ENCODE data around the gene ABCB8. TPM values are rescaled to one million over a fixed set of nuclear protein-coding genes. Genes with fewer than 3 reads are reported as not detected.
"Not testable (repeated sequence)": the region's sequence is repeated elsewhere in the genome, so short reads cannot be mapped to it uniquely, and the experiment has no call there.

ABCB8 gene
- total and polyA plus RNA-seq, 2 of the 4 experiments (the other 2 are of a cell fraction) = 16.3 to 26.8 TPM

DNA sequence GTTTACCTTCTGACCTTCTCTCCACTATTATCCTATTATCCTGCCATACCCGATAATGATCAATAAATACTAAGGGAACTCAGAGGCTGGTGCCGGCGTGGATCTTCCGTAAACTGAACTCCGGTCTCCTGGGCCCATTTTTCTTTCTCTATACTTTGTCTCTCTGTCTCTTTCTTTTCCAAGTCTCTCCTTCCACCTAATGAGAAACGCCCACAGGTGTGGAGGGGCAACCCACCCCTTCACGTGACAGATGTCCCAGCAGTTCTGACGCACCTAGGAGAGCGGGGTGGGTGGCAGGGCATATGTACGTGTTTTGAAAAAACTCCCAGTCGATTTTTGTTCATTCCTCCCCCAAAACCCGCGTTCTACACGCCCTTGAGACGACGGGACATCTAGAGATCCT, 521 bp upstream of the ABCB8 start:
- Histone ChIP-seq H4K5ac (ENCODE audit: low read depth, low read length) (peak overlapping the region; percentile 18), H3K4ac (ENCODE audit: low read depth, low read length) (peak overlapping the region; percentile 63), H2AK9ac (replicated peaks; ENCODE audit: low read depth, low read length, poor library complexity) (peak overlapping the region; percentile 73), H2AFZ (replicated peaks; ENCODE audit: low read length, poor library complexity) (peak overlapping the region; percentile 91), H3K4me2 (ENCODE audit: low read depth, low read length) (peak overlapping the region; percentile 64), H3K4me3 (ENCODE audit: insufficient read depth, low read depth, low read length) (peak overlapping the region; percentile 43), H2BK120ac (ENCODE audit: low read depth, low read length) (peak overlapping the region; percentile 30; the same call in 1 of the 2 replicates), H2AK5ac (ENCODE audit: low read depth, low read length) (0 out of 2 replicates have a peak overlapping the region, but pooled peaks have one; percentile 23), H3K79me1 (ENCODE audit: low read depth in 1 of 2, low read length in 2 of 2) (peaks cover 10 to 18% of the 10 kb centered on the region in 2 experiments; a peak in 3 of 4 replicates), H4K8ac (ENCODE audit: low read depth in 2 of 2, low read length in 2 of 2) (peak overlapping the region; percentile 87 to 88), H3K27me3 (ENCODE audit: control insufficient read depth, insufficient read depth, low read length) (peaks cover 10% of the 10 kb centered on the region), H3K9ac (ENCODE audit: low read depth, low read length) (peak overlapping the region; percentile 5; the same call in 1 of the 2 replicates), H4K91ac (ENCODE audit: insufficient read depth, low read depth, low read length) (peak overlapping the region; percentile 55; the same call in 1 of the 2 replicates)
- H2BK5ac ChIP-seq (ENCODE audit: low read depth, low read length, poor library complexity, severe bottlenecking); H3K9me3 ChIP-seq (ENCODE audit: control insufficient read depth, insufficient read depth, low read length); H3K9me1 ChIP-seq (ENCODE audit: insufficient read depth, low read length); H3K14ac ChIP-seq (replicated peaks; ENCODE audit: low read depth, low read length); POLR2A ChIA-PET (ENCODE audit: unreplicated experiment); H3K27ac ChIP-seq (ENCODE audit: insufficient read depth, low read length); H3K56ac ChIP-seq (ENCODE audit: extremely low read depth, insufficient read depth, low read length); H2BK15ac ChIP-seq (ENCODE audit: low read depth, low read length); H3K23ac ChIP-seq (ENCODE audit: low read depth, low read length); BruUV-seq (replicated peaks); dilution Hi-C loops (cut with HindIII; ENCODE audit: low sequenced_read_pairs, unreplicated experiment); H2BK20ac ChIP-seq (ENCODE audit: low read depth, low read length); in situ Hi-C loops (cut with MboI; ENCODE audit: low sequenced_read_pairs); H4K20me1 ChIP-seq (ENCODE audit: insufficient read depth, low read length); DNase-seq; H3K4me1 ChIP-seq (ENCODE audit: control insufficient read depth, insufficient read depth, low read length); H3K36me3 ChIP-seq (ENCODE audit: control insufficient read depth, insufficient read depth, low read length); ATAC-seq (ENCODE audit: low read depth); H3K18ac ChIP-seq (ENCODE audit: low read depth, low read length): not testable (repeated sequence)
- CTCF ChIA-PET = interaction anchor here (0.9 to 1.2 kb wide), 5 partner anchors 9 to 85 kb away, joined by 3 to 8 read pairs (median 4); no protein-coding TSS in a partner anchor
- intact Hi-C loops (cut with micrococcal nuclease) = loop anchor here (1.0 to 2.0 kb wide), 2 partner anchors 59 to 84 kb away; partner anchors contain the start of gene AGAP3
- TF ChIP-seq BHLHE40 (IDR thresholded peaks at IDR 0.05; ENCODE audit: low read depth, low read length) = 0 out of 2 replicates have a peak, but pooled peaks have one; percentile 26
- WGBS, 2 experiments (ENCODE audit: extremely low coverage in 2 of 2, insufficient read length in 1 of 2) = 34% methylated on average over 7 of the region's 16 CpGs; no CpG with 5 or more reads in 1 of the 2 experiments
